GM21737 (cell line): ENCODE results near the gene SRXN1.

ENCODE experiments used
- ATAC-seq: cut with Tn5 transposase; IDR thresholded peaks from one replicate; pipeline ENCODE4 v1.9.1; 2021; ENCODE audit warnings: mild to moderate bottlenecking, moderate library complexity; ENCODE audit not compliant: unreplicated experiment

The SRXN1 gene

GRCh38 chr20:609371-609964, 43.5 kb downstream of the SRXN1 start:
- no peak for ATAC-seq

- ATAC-seq, result no peak
Measured at GRCh38 chr20:608970-609369, 44.0 kb downstream of the SRXN1 start.

GRCh38 chr20:607476-607875, 45.5 kb downstream of the SRXN1 start:
- ATAC-seq, result no peak

GRCh38 chr20:605237-605636, 47.8 kb downstream of the SRXN1 start:
- no peak for ATAC-seq

- no peak for ATAC-seq
Measured at GRCh38 chr20:603116-603640, 49.8 kb downstream of the SRXN1 start.

- ATAC-seq, result no peak
Measured at GRCh38 chr20:602111-602970, 50.7 kb downstream of the SRXN1 start.

GRCh38 chr20:600736-601135, 52.3 kb downstream of the SRXN1 start:
- no peak for ATAC-seq

- no peak for ATAC-seq
Measured at GRCh38 chr20:600141-600540, 52.9 kb downstream of the SRXN1 start.

GRCh38 chr20:598133-598850, 54.7 kb downstream of the SRXN1 start:
- no peak for ATAC-seq

GRCh38 chr20:597560-597959, 55.4 kb downstream of the SRXN1 start:
- ATAC-seq, result no peak
